ENCODE measurements around the gene ZNF525.
"Not testable (repeated sequence)": the region's sequence is repeated elsewhere in the genome, so short reads cannot be mapped to it uniquely, and the experiment has no call there.

Gene ZNF525

DNA sequence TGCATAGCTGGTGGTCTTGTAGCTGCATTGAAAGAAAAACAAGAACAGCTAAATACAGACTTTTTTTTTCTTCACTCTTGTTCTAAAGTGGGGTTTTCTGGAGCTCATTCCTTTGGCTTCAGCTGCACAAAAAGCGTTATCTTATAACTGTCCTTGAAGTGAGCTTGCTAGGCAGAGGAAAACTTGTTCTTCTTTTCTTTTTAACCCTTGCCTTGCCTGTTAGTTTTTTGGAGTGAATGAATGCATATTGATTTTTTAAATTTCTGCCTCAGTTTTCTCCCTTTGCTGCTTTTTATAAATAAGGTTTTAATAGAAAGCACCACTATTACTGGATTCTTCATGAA, 31.0 kb downstream of the ZNF525 start:
- no peak for DNase-seq

DNA sequence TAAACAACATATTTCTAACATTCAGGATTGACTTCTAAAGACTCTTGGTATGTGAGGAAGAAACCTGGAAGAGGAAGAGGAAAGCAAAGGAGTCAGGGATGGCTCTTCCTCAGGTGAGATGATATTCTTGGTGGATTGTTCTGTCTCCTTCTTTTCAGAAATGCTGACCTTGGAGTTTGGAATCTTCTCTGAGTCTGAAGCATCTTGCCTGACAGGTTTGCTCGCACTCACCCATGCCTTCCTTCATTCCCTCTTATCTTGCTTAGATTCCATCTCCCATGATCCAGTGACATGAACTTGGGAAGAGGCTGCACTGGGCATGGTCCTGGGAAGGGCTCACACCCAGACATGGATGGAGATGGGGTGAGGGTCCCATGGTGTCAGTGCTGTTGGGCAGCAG, 32.4 kb downstream of the ZNF525 start:
- not testable (repeated sequence) for DNase-seq

DNA sequence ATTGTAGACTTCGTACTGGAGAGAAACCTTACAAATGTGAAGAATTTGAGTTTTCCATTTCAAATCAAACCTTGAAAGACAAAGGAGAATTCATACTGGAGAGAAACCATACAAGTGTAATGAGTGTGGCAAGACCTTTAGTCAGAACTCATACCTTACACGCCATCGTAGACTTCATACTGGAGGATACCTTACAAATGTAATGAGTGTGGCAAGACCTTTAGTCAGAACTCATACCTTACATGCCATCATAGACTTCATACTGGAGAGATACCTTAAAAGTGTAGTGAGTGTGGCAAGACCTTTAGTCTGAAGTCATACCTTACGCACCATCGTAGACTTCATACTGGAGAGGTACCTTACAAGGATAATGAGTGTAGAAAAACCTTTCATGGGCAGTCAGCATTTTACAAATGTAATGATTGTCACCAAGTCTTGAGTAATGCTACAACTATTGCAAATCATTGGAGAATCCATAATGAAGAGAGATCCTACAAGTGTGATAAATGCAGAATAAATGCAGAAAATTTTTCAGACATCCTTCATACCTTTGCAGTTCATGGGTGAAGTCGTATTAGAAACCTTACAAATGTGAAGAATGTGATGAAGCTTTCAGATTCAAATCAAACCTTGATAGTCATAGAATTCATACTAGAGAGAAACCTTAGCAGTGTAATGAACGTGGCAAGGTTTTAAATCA, 44.1 kb downstream of the ZNF525 start:
- no peak for DNase-seq

DNA sequence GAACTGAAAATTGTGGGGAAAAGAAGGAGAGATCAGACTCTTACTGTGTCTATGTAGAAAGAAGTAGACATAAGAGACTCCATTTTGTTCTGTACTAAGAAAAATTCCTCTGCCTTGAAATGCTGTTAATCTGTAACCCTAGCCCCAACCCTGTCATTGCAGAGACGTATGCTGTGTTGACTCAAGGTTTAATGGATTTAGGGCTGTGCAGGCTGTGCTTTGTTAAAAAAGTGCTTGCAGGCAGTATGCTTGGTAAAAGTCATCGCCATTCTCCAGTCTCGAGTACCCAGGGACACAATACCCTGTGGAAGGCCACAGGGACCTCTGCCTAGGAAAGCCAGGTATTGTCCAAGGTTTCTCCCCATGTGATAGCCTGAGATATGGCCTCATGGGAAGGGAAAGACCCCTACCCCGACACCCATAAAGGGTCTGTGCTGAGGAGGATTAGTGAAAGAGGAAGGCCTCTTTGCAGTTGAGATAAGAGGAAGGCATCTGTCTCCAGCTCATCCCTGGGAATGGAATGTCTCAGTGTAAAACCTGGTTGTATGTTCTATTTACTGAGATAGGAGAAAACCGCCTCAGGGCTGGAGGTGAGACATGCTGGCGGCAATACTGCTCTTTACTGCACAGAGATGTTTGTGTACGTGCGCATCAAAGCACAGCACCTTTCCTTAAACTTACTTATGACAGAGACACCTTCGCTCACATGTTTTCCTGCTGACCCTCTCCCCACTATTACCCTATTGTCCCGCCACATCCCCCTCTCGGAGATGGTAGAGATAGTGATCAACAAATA, 55.2 kb downstream of the ZNF525 start:
- not testable (repeated sequence) for DNase-seq

DNA sequence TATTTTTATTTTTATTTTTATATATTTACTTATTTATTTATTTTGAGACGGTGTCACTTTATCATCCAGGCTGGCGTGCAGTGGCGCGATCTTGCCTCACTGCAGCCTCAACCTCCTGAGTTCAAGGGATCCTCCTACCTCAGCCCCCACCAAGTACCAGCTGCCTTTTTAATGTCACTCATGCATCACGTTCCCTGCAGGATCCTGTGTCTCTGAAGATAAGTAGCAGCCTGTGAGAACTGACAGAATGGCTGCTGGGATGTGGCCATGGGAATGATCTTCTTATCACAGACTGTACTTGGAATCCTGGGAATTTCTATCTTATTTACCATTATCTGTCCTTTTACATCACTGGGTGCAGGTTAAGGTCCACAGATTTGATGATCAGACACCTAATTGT, 57.0 kb downstream of the ZNF525 start:
- DNase-seq = no peak

DNA sequence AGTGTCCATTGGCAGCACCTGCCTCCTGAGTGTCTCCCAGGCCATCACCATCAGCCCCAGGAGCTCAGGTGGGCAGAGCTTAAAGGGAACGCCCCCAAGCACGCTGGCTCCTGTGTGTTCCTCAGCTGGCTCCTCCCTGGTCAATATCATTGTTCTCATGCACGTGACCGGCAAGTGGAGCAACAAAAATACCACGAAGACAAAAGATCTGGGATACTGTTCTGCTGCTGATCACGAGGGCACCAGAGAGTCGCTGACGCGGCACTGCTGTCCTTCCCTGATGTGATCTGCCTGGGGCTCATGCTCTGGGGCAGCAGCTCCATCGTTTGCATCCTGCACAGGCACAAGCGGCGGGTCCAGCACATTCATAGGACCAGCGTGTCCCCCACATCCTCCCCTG, 57.6 kb downstream of the ZNF525 start:
- DNase-seq = not testable (repeated sequence)

DNA sequence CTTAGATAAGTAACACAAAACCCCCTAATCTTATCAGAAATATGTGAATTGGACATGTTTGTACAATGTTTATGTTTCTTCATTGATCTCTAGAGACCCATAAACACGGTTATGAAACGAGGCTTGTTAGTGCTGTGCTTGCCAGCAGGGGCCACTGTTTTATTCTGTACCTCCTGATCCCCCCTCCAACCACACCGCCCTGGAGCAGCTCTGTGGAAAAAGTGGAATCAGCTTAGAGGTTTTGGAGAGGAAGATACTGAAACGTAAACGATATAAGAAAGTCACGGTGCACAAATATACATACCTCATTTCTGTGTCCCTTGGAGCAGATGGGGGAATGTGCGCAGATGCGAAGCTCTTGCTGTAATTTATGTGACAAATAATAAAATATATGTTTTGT, 58.2 kb downstream of the ZNF525 start:
- DNase-seq = not testable (repeated sequence)

DNA sequence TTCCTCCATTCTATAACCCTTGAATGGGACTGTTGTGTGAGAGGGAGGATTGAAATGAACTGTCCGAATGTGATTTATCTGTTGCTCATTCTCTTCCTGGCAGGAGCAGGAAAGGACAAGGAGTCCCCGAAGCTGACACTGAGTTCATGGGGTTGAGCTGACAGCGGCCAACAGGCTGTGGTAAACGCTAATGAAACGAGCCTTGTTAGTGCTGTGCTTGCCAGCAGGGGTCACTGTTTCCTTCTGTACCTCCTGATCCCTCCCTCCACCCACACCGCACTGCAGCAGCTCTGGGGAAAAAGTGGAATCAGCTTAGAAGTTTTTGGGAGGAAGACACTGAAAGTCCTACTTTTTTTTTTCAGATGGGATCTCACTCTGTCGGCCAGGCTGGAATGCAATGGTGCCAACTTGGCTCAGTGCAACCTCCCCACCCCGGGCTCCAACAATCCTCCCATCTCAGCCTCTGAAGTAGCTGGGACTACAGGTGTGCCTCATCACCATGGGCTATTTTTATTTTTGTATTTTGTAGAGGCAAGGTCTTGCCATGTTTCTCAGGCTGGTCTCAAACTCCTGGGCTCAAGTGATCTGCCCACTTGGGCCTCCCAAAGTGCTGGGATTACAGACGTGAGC, 59.6 kb downstream of the ZNF525 start:
- DNase-seq = no peak

DNA sequence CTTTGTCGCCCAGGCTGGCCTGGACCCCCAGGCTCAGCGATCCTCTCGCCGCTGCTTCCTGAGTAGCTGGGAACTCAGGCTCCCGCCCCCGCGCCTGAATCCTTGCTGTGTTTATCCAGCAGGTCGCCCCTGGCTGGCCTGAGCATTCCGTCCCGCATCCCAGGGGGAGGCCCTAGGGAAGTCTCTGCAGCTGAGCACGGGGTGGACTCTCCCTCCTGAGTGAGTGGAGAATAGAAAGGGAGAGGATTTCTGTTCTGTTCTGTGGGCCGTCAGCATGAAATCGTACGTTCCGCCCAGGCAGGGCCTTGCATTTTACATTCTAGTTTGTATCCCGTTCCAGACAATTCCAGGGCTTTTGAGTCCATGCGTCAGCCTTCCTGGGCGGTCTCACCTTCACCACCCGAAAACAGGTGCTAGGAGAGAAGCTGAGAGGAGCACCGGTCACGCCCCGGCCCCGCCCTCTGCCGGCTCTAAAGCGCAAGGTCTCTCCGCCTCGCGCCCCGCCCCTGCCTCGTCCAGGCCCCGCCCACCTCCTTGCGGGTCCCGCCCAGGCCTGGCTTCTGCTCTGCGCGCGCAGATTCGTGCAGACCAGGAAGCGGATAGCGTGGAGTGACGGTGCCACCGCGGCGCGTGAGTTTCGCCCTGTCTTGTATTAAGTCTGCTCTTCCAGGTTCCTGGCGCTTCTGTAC, 66.0 kb downstream of the ZNF525 start, which contains the start of gene ZNF761:
Gene ZNF761 (plus strand): TSS at position 586 of the 689 bp plus-strand sequence. CDS start 15,285 bp downstream, outside the sequence.
- DNase-seq = peak; percentile 89

DNA sequence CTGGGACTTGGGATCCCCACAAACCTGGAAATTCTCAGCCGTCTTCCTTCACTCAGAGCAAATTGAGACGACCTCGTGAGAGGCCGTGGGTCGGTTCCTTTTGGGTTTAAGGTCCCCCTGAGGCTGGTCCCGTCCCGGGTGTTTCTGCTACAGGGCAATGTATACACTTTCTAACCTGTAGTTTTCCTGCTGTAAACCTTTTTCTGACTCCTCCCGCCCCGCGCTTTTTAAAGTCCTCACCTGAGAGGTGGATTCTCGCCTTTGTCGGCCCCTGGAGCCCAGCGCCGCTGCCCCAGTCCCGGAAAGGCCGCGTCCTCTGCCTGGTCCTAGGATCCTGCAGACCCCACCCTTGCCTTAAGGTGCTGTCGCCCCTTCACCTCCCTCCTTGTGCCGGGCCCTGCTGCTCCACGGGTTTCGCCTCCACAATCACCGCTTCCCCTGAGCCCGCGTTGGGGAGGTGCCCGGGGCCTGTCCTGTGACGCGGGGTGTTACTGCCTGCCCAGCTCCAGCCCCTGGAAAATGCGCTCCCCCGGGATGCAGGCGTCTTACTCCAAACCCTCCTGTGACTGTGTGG, 66.7 kb downstream of the ZNF525 start:
- no peak for DNase-seq
